GM12864 (cell line): ENCODE measurements around the gene SPDL1.

Experiments used
- DNase-seq: peaks from one replicate; pipeline ENCODE4 v3.0.0-alpha.2; 2011; ENCODE audit warnings: low read depth
- H3K4me3 ChIP-seq: 2 replicates; pipeline ENCODE4 v1.5.1; 2011; ENCODE audit warnings: mild to moderate bottlenecking, low read depth, low read length, control low read depth
- CTCF ChIP-seq: IDR thresholded peaks from 2 replicates; pipeline ENCODE4 v1.5.1; 2011; ENCODE audit warnings: low read depth, mild to moderate bottlenecking, moderate library complexity, low read length, control low read depth, inconsistent platforms; ENCODE audit errors: missing control alignments

Gene SPDL1

GRCh38 chr5:169583101-169583423, 511 bp upstream of the SPDL1 start:
- no peak for DNase-seq
- no peak for TF ChIP-seq CTCF

GRCh38 chr5:169584998-169585451, 1.5 kb downstream of the SPDL1 start:
- DNase-seq = no peak
- peak; percentile 9 for TF ChIP-seq CTCF
- peak overlapping the region; percentile 95 for H3K4me3 ChIP-seq

More at GRCh38 chr5:169583101-169583423, 511 bp upstream of the SPDL1 start:
- H3K4me3 ChIP-seq = peak overlapping the region; percentile 95

- TF ChIP-seq CTCF = no peak
- no peak overlapping the region for H3K4me3 ChIP-seq
- DNase-seq = no peak
Measured at GRCh38 chr5:169590602-169591001, 7.0 kb downstream of the SPDL1 start.

- no peak overlapping the region for H3K4me3 ChIP-seq
- no peak for DNase-seq
- TF ChIP-seq CTCF = no peak
Measured at GRCh38 chr5:169591636-169592035, 8.1 kb downstream of the SPDL1 start.

GRCh38 chr5:169592937-169593650, 9.5 kb downstream of the SPDL1 start:
- TF ChIP-seq CTCF = no peak
- DNase-seq = no peak
- H3K4me3 ChIP-seq = no peak overlapping the region

GRCh38 chr5:169595172-169595820, 11.7 kb downstream of the SPDL1 start:
- no peak overlapping the region for H3K4me3 ChIP-seq
- no peak for TF ChIP-seq CTCF
- DNase-seq = no peak

- no peak for TF ChIP-seq CTCF
- no peak for DNase-seq
- no peak overlapping the region for H3K4me3 ChIP-seq
Measured at GRCh38 chr5:169599451-169599850, 15.9 kb downstream of the SPDL1 start.
